ENCODE data around the gene AP1S2.

The AP1S2 gene

DNA sequence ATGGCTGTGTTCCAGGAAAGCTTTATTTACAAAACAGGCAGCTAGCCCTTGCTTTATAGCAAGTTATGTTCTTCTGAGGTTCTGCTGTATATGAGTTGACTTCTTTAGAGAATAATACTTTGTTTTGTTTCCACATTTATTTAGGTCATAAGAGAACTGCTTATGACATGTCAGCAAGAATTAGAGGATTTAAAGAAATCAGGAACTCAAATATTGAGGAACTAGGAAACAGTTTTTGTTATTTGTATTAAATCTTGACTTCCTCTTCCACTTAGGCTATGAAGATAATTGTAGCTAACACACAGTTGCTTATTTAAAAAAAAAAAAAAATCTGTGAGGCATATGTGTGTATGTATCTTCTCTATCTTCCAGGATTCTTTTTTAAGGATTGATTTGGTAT lies 50.0 kb downstream of the AP1S2 start:
- no peak for DNase-seq

DNA sequence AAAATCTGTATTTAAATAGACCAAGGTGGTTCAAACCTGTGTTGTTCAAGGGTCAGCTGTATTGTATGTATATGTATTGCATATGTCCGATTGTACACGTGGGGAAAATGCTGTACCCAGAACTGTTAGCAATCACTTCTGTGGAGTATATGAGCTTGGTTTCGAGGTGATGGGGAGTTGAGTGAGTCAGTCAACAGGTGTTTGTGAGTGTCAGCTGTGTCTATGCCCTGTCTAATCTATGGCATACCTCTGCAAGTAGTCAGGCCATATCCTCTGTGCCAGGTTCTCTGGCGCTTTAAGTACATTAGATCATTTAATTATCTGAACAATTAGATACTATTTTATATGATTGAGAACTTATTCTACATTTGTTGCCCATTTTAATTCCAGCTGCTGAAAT lies 56.9 kb downstream of the AP1S2 start:
- DNase-seq: no peak

DNA sequence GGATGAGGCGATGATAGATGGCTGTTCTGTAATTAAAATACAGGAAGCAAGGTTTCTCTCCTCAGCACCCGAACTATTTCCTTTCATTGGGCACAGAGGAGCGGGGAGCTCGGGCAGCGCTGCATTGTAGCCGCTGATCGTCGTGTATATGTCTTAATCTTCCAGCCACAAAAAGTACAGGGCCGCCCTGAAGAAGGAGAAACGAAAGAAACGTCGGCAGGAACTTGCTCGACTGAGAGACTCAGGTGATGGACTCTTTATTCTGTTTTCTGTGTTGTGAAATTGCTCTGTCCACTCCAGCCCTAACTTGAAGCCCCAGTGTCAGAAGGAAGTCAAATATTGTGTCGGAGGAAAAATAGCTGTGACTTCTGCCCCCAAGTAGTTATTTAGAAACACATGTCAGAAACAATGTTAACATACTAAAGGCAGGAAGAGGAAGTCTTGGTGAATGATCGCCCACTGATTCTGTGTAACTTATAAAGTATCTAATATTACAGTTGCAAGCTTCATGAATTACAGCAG lies 63.8 kb downstream of the AP1S2 start:
- DNase-seq: no peak

DNA sequence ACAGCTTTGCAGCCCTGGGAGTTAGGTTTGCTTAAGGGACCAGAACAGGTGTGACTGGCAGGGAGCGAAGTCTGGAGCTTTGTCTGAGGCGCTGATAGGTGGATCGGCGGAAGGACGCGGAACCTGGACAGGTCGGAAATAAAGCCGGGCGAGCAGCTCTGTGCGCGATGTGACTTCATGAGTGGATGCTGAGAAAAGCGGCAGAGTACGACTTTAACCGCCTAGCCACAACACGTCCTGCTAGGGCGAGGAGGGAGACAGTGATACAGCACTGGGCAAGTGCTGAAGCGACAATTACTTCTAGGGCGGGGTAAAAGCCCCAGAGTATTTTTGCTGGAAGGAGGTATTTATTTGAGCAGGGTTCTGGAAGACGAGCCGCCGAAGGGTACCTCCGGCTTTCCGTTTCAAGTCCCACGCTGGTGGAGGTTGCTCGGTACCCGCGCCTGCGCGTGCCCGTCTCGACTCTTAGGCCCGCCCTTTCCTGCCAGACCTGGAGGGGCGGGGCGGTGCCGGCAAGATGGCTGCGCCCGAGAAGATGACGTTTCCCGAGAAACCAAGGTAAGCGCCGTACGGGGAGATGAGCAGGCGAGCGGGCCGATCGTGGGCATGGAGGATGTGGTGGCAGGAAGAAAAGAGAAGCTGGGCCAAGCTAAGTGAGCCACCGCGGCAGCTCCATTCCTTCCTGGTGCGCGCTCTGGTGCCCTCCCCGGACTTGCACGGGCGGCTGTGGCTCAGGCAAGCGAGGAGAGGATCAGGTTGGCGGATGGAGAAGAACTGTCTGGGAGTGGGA lies 64.4 kb downstream of the AP1S2 start, which contains the start of gene ZRSR2:
ZRSR2 (plus strand) TSS at position 506 of the 790 bp plus-strand sequence; CDS start at position 518, 12 bp downstream.
- peak; percentile 82 to 86 for DNase-seq

DNA sequence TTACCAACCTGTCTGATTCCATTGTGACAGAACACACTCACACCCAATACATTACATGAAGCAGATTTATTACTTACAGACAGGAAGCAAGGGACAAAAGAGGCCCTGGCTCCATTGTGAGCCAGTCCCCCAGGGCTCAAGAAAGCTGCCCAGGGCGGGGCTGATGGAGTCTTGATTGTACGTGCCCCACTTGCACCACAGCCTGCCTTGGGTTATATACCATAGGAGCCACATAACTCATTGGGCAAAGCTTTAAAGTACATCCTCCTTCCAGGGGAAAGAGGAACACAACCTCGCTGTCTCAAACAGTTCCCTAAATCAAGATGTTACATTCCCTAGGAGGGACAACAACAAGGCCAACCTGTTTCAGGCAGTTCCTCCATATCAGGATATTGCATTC lies 67.7 kb downstream of the AP1S2 start:
- no peak for DNase-seq

DNA sequence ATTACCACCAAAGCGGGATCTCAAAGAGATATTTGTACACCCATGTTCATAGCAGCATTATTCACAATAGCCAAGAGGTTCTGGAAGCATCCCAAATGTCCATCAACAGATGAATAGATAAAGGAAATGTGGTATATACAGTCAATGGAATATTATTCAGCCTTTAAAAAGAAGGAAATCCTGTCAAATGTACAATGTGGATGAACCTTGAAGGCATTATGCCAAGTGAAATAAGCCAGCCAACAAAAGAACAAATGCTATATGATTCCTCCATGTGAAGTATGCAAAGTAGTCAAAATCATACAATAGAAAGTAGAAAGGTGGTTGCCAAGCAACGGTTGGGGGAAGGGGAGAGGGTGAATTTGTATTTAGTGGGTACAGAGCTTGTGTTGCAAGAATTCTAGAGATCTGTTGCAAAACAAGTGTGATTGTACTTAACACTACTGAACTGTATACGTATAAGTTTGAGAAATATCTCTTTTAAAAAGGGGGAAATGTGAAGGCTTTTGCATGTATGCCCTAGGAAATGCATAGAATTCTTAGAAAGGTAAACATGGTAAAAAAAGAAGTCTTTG lies 69.3 kb downstream of the AP1S2 start:
- no peak for DNase-seq

DNA sequence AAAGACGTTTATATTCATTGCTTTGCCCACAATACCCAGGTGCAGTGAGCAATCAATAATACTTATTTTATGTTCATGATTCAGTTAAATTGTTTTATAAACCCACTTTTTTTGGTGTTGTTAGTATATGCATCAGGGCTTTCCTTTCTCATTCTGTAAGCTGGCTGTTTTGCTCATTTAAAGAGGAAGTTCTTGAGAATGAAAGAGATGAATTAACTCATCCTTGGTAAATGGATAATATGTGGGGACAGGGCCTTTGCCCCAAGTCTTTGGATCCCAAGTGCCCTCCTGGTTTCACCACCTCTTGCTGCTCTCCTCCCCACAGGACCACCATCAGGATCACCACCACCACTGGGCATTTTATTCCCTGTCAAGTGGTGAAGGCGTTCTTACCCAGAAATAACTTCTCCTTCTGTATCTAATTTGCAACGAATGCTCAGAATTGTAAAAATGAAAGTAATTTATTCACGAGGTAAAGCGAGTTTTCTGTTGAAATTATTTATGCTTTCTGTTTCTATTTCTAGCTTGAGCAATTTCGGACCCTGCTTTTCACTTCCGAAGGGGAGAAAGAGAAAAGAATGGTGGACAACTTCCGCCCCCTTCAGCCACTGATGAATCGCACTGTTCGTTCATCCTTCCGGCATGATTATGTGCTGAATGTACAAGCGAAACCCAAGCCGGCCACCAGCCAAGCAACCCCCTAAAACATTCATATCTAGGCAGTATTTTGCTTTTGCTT lies 72.5 kb downstream of the AP1S2 start:
- peak; percentile 6 to 26 for DNase-seq

All from activated CD4-positive, alpha-beta T cell treated with anti-CD3 and anti-CD28 coated beads, Interleukin-2, amount 50 U/mL, for 48 hours (primary cell).